ENCODE results near the gene BAZ2A.
"Not testable (repeated sequence)": the region's sequence is repeated elsewhere in the genome, so short reads cannot be mapped to it uniquely, and the experiment has no call there.

Gene BAZ2A

DNA sequence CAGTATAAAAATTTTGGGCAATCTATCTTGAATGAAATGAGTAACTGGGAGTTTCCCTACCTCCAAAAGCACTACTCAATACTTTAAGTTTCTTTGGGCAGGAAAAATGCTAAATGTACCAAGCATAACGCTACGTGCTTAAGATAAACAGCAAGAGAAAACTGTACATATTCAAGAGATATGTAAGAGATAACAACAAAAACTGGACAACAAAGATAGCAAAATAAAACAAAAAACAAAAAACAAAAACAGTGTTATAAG, 38.0 kb upstream of the BAZ2A start:
- in situ Hi-C loops (cut with MboI; ENCODE audit: low sequenced_read_pairs, unreplicated experiment) = no loop called here
- no peak for DNase-seq (ENCODE audit: low spot score)
- TF ChIP-seq, protein P1, sequence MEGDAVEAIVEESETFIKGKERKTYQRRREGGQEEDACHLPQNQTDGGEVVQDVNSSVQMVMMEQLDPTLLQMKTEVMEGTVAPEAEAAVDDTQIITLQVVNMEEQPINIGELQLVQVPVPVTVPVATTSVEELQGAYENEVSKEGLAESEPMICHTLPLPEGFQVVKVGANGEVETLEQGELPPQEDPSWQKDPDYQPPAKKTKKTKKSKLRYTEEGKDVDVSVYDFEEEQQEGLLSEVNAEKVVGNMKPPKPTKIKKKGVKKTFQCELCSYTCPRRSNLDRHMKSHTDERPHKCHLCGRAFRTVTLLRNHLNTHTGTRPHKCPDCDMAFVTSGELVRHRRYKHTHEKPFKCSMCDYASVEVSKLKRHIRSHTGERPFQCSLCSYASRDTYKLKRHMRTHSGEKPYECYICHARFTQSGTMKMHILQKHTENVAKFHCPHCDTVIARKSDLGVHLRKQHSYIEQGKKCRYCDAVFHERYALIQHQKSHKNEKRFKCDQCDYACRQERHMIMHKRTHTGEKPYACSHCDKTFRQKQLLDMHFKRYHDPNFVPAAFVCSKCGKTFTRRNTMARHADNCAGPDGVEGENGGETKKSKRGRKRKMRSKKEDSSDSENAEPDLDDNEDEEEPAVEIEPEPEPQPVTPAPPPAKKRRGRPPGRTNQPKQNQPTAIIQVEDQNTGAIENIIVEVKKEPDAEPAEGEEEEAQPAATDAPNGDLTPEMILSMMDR (IDR thresholded peaks at IDR 0.05; ENCODE audit: borderline replicate concordance, control extremely low read depth, extremely low read depth, insufficient read depth, missing control alignments) = no peak

DNA sequence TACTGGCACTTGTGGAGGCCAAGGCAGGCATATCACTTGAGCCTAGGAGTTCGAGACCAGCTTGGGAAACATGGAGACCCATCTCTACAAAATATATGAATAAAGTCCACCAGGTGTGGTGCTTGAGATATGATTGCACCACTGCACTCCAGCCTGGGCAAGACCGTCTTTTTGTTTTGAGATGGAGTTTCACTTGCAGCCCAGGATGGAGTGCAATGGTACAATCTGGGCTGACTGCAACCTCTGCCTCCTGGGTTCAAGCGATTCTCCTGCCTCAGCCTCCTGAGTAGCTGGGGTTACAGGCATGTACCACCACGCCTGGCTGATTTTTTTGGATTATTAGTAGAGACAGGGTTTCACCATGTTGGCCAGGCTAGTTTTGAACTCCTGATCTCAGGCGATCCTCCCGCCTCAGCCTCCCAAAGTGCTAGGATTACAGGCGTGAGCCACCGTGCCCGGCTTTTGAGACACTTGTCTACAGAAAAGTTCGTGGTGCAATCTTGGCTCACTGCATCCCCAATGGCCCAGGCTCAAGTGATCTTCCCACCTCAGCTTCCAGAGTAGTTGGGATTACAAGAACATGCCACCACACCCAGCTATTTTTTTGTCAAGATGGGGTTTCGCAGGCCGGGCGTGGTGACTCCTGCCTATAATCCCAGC, 32.0 kb upstream of the BAZ2A start:
- no peak for DNase-seq (ENCODE audit: low spot score)
- TF ChIP-seq, protein P1 (IDR thresholded peaks at IDR 0.05; ENCODE audit: borderline replicate concordance, control extremely low read depth, extremely low read depth, insufficient read depth, missing control alignments) = no peak
- in situ Hi-C loops (cut with MboI; ENCODE audit: low sequenced_read_pairs, unreplicated experiment) = no loop called here

DNA sequence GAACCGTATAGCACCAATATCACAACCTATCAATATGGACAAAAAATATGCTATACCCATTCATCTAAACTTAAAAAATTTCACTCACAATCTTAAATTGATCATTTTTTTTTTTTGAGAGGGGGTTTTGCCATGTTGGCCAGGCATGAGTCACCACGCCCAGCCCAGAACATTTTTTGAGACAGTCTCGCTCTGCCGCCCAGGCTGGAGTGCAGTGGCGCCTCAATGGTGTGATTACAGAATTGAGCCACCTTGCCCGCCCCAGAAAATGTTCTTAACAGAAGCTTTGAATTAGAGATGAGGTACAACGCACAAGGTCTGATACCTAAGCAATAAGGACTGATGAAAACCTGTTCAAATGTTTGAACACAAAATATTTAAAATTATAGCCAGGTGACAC, 31.4 kb upstream of the BAZ2A start:
- DNase-seq (ENCODE audit: low spot score) = no peak
- in situ Hi-C loops (cut with MboI; ENCODE audit: low sequenced_read_pairs, unreplicated experiment) = no loop called here
- TF ChIP-seq, protein P1 (IDR thresholded peaks at IDR 0.05; ENCODE audit: borderline replicate concordance, control extremely low read depth, extremely low read depth, insufficient read depth, missing control alignments) = no peak

DNA sequence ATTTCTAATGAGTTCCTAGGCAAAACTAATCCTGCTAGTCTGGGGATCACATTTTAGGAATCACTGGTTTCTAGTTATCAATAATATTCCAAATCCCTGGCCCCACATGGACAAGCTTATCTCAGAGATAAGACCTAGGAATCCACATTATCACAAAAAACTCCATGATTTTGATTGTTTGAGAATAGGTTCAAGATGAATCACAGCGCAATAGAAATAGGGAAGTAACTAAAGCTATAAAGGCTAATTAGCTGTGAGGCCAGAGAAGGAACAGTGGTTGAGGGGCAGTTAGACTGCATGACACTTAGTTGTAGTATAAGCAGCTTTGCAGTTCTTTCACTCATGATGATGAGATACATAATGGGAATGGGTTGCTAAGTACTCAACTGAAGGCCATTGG, 28.8 kb upstream of the BAZ2A start:
- in situ Hi-C loops (cut with MboI; ENCODE audit: low sequenced_read_pairs, unreplicated experiment) = no loop called here
- TF ChIP-seq, protein P1 (IDR thresholded peaks at IDR 0.05; ENCODE audit: borderline replicate concordance, control extremely low read depth, extremely low read depth, insufficient read depth, missing control alignments) = no peak
- DNase-seq (ENCODE audit: low spot score) = peak; percentile 54

DNA sequence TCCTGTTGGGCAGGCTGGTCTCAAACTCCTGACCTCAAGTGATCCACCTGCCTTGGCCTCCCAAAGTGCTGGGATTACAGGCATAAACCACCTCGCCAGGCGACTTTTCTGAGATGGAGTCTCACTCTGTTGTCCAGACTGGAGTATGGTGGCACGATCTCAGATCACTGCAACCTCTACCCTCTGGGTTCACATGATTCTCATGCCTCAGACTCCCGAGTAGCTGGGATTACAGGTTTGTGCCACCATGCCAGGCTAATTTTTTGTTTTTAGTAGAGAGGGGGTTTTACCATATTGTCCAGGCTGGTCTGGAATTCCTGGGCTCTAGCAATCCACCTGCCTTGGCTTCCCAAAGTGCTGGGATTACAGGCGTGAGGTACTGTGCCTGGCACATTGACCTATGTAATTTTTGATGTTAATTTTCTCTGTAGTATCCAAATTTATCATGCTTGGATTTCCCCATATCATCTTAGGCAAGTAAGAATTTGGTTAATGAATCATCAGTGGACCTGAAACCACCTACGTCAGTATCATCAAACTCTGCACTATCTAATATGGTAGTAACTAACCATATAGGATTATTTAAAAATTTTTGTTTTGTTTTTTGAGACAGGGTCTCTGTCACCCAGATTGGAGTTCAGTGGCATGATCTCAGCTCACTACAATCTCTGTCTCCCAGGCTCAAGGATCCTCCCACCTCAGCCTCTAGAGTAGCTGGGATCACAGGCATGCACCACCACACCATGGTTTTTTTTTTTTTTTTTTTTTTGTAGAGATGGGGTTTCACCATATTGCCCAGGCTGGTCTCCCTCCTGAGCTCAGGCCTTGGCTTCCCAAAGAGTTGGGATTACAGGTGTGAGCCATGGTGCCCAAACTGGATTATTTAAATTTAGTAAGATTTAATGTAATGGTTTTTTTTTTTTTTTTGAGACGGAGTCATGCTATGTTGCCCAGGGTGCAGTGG, 27.6 kb upstream of the BAZ2A start:
- in situ Hi-C loops (cut with MboI; ENCODE audit: low sequenced_read_pairs, unreplicated experiment) = no loop called here
- TF ChIP-seq, protein P1 (IDR thresholded peaks at IDR 0.05; ENCODE audit: borderline replicate concordance, control extremely low read depth, extremely low read depth, insufficient read depth, missing control alignments) = no peak
- peak; percentile 47 for DNase-seq (ENCODE audit: low spot score)

DNA sequence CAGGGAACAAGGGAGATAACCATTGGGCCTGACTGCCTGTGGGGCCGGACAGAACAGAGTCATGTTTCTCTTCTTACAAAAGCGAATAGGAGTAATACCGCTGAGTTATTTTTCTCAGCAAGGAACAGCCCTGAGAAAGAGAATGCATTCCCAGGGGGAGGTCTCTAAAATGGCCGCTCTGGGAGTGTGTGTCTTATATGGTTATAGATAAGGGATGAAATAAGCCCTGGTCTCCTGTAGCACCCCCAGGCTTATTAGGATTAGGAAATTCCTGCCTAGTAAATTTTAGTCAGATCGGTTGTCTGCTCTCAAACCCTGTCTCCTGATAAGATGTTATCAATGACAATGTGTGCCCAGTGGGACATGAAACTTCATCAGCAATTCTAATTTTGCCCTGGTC, 23.7 kb upstream of the BAZ2A start:
- in situ Hi-C loops (cut with MboI; ENCODE audit: low sequenced_read_pairs, unreplicated experiment); DNase-seq (ENCODE audit: low spot score): not testable (repeated sequence)

DNA sequence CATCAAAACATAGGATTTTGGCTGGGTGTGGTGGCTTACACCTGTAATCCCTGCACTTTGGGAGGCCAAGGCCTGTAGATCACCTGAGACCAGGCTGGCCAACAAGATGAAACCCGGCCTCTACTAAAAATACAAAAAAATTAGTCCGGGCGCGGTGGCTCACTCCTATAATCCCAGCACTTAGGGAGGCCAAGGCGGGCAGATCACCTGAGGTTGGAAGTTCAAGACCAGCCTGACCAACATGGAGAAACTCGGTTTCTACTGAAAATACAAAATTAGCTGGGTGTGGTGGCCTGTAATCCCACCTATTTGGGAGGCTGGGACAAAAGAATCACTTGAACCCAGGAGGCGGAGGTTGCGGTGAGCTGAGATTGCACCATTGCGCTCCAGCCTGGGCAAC, 17.9 kb upstream of the BAZ2A start:
- in situ Hi-C loops (cut with MboI; ENCODE audit: low sequenced_read_pairs, unreplicated experiment); DNase-seq (ENCODE audit: low spot score): not testable (repeated sequence)
